ENCODE measurements around the gene ZNF445. TPM values are rescaled to one million over a fixed set of nuclear protein-coding genes. Genes with fewer than 3 reads are reported as not detected.

ZNF445 gene
- total and polyA plus RNA-seq, 12 donors = 1.6 to 18.6 (median 15.4) TPM

GRCh38 chr3:44427683-44428082 lies 49.8 kb downstream of the ZNF445 start:
- Histone ChIP-seq H3K27ac (no peak overlapping the region), H3K4me1 (peaks cover 0 to 4% (median 0%) of the 10 kb centered on the region in 9 donors), H3K36me3 (no peaks in the 10 kb centered on the region), H3K27me3 (no peaks in the 10 kb centered on the region), H3K9me3 (no peaks in the 10 kb centered on the region), H3K4me3 (no peak overlapping the region)
- DNase-seq = no peak
- intact Hi-C loops (cut with DNase I) = no loop called here
- WGBS, 2 donors = 83 to 89% methylated on average over 3 of the region's 3 CpGs
- no peak for ATAC-seq
- no peak for TF ChIP-seq CTCF (IDR thresholded peaks at IDR 0.05)

GRCh38 chr3:44424758-44425157 lies 52.7 kb downstream of the ZNF445 start:
- no peaks in the 10 kb centered on the region for H3K9me3 ChIP-seq
- H3K4me3 ChIP-seq = no peak overlapping the region
- no peak for ATAC-seq
- no peak for DNase-seq
- no peak for TF ChIP-seq CTCF (IDR thresholded peaks at IDR 0.05)
- no peaks in the 10 kb centered on the region for H3K36me3 ChIP-seq
- no peaks in the 10 kb centered on the region for H3K4me1 ChIP-seq
- intact Hi-C loops (cut with DNase I) = no loop called here
- H3K27me3 ChIP-seq = no peaks in the 10 kb centered on the region
- H3K27ac ChIP-seq = no peak overlapping the region
- WGBS, 2 donors = 68 to 81% methylated on average over 3 of the region's 3 CpGs

- no peaks in the 10 kb centered on the region for H3K36me3 ChIP-seq
- intact Hi-C loops (cut with DNase I) = no loop called here
- no peak for TF ChIP-seq CTCF (IDR thresholded peaks at IDR 0.05)
- no peak overlapping the region for H3K27ac ChIP-seq
- no peaks in the 10 kb centered on the region for H3K27me3 ChIP-seq
- DNase-seq (no peak), ATAC-seq (no peak)
- H3K9me3 ChIP-seq = no peaks in the 10 kb centered on the region
- no peak overlapping the region for H3K4me3 ChIP-seq
- H3K4me1 ChIP-seq = no peaks in the 10 kb centered on the region
- 88 to 92% methylated on average over 6 of the region's 6 CpGs for WGBS, 2 donors
Measured at GRCh38 chr3:44421280-44421679, 56.2 kb downstream of the ZNF445 start.

- H3K27me3 ChIP-seq = no peaks in the 10 kb centered on the region
- H3K27ac ChIP-seq = no peak overlapping the region
- 90 to 93% methylated on average over 1 of the region's 1 CpG for WGBS, 2 donors
- no peak overlapping the region for H3K4me3 ChIP-seq
- ATAC-seq (no peak), DNase-seq (no peak)
- no peak for TF ChIP-seq CTCF (IDR thresholded peaks at IDR 0.05)
- H3K9me3 ChIP-seq = no peaks in the 10 kb centered on the region
- H3K36me3 ChIP-seq = no peaks in the 10 kb centered on the region
- intact Hi-C loops (cut with DNase I) = no loop called here
- H3K4me1 ChIP-seq = no peaks in the 10 kb centered on the region
Measured at GRCh38 chr3:44420676-44421075, 56.8 kb downstream of the ZNF445 start.
